ENCODE measurements around the gene TRMT112.

Gene TRMT112

GRCh38 chr11:64291262-64291751, 26.1 kb downstream of the TRMT112 start, which contains the start of gene KCNK4:
TSS of gene KCNK4 (plus strand) at chr11:64291302. CDS start at chr11:64293019, 1,717 bp downstream.
- POLR2A ChIA-PET (ENCODE audit: low non-redundant PET) = no interaction called here

GRCh38 chr11:64290352-64291261, 26.8 kb downstream of the TRMT112 start:
- CTCF ChIA-PET = interaction anchor here (0.6 to 0.7 kb wide), 2 partner anchors 11 to 25 kb away, joined by 3 to 4 read pairs; no protein-coding TSS in a partner anchor
- no peak for TF ChIP-seq CTCF (conservative IDR thresholded peaks at IDR 0.05; ENCODE audit: low read depth)
- DNase-seq (ENCODE audit: low spot score) = no peak
- H3K27ac ChIP-seq = peak overlapping the region; percentile 97
- POLR2A ChIA-PET (ENCODE audit: low non-redundant PET) = no interaction called here

More at GRCh38 chr11:64291262-64291751, 26.1 kb downstream of the TRMT112 start, which contains the start of gene KCNK4:
- CTCF ChIA-PET = interaction anchor here (0.5 to 0.7 kb wide), 2 partner anchors 10 to 285 kb away, joined by 3 read pairs; no protein-coding TSS in a partner anchor
- peak within 1 kb of the TSS; percentile 97 for H3K27ac ChIP-seq
- TF ChIP-seq CTCF (conservative IDR thresholded peaks at IDR 0.05; ENCODE audit: low read depth) = no peak
- no peak for DNase-seq (ENCODE audit: low spot score)

- ChIA-PET CTCF (interaction anchor here (0.6 to 2.0 kb wide), 4 partner anchors 10 to 16 kb away, joined by 4 to 12 read pairs (median 4); no protein-coding TSS in a partner anchor), POLR2A (ENCODE audit: low non-redundant PET) (no interaction called here)
- peak overlapping the region; percentile 97; the same call in 1 of the 2 replicates for H3K27ac ChIP-seq
- DNase-seq (ENCODE audit: low spot score) = no peak
- TF ChIP-seq CTCF (conservative IDR thresholded peaks at IDR 0.05; ENCODE audit: low read depth) = no peak
These were observed 28.3 kb downstream of the TRMT112 start for GRCh38 chr11:64289002-64289564.

- H3K27ac ChIP-seq = peak overlapping the region; percentile 97
- ChIA-PET CTCF (interaction anchor here (0.5 to 2.0 kb wide), 2 partner anchors 13 to 37 kb away, joined by 3 to 12 read pairs; no protein-coding TSS in a partner anchor), POLR2A (ENCODE audit: low non-redundant PET) (no interaction called here)
- no peak for TF ChIP-seq CTCF (conservative IDR thresholded peaks at IDR 0.05; ENCODE audit: low read depth)
- DNase-seq (ENCODE audit: low spot score) = no peak
These were observed 29.0 kb downstream of the TRMT112 start for GRCh38 chr11:64288353-64288750.

- no peak for DNase-seq (ENCODE audit: low spot score)
- no peak for TF ChIP-seq CTCF (conservative IDR thresholded peaks at IDR 0.05; ENCODE audit: low read depth)
- CTCF ChIA-PET = interaction anchor here (0.5 to 2.0 kb wide), 3 partner anchors 13 to 37 kb away, joined by 3 to 12 read pairs (median 5); partner anchors contain the start of gene CATSPERZ
- H3K27ac ChIP-seq = peak overlapping the region; percentile 97
- POLR2A ChIA-PET (ENCODE audit: low non-redundant PET) = interaction anchor here (0.6 to 0.8 kb wide), 2 partner anchors 12 to 13 kb away, joined by 5 to 7 read pairs; no protein-coding TSS in a partner anchor
These were observed 29.5 kb downstream of the TRMT112 start for GRCh38 chr11:64287676-64288352.
